GM12865 (cell line): ENCODE data around the gene TBC1D22A.
"Not testable (repeated sequence)": the region's sequence is repeated elsewhere in the genome, so short reads cannot be mapped to it uniquely, and the experiment has no call there.

Experiments
- DNase-seq: peaks from one replicate; pipeline ENCODE4 v3.0.0; 2010; ENCODE audit warnings: low read depth
- H3K4me3 ChIP-seq: 2 replicates; pipeline ENCODE4 v1.5.1; 2011; ENCODE audit warnings: mild to moderate bottlenecking, low read depth, low read length, control low read depth
- TF ChIP-seq, protein P1 (sequence below): IDR thresholded peaks from 2 replicates; pipeline ENCODE4 v1.5.1; 2011; ENCODE audit warnings: low read length, control low read depth, low read depth, inconsistent platforms; ENCODE audit not compliant: insufficient read depth; ENCODE audit errors: missing control alignments

Gene TBC1D22A

GRCh38 chr22:46813816-46814597, 51.6 kb downstream of the TBC1D22A start:
- H3K4me3 ChIP-seq = no peak overlapping the region
- no peak for DNase-seq
- TF ChIP-seq, protein P1, sequence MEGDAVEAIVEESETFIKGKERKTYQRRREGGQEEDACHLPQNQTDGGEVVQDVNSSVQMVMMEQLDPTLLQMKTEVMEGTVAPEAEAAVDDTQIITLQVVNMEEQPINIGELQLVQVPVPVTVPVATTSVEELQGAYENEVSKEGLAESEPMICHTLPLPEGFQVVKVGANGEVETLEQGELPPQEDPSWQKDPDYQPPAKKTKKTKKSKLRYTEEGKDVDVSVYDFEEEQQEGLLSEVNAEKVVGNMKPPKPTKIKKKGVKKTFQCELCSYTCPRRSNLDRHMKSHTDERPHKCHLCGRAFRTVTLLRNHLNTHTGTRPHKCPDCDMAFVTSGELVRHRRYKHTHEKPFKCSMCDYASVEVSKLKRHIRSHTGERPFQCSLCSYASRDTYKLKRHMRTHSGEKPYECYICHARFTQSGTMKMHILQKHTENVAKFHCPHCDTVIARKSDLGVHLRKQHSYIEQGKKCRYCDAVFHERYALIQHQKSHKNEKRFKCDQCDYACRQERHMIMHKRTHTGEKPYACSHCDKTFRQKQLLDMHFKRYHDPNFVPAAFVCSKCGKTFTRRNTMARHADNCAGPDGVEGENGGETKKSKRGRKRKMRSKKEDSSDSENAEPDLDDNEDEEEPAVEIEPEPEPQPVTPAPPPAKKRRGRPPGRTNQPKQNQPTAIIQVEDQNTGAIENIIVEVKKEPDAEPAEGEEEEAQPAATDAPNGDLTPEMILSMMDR = no peak

- no peak for DNase-seq
- TF ChIP-seq, protein P1 = no peak
Measured at GRCh38 chr22:46815132-46815531, 52.7 kb downstream of the TBC1D22A start.

GRCh38 chr22:46815559-46815895, 53.1 kb downstream of the TBC1D22A start:
- no peak overlapping the region for H3K4me3 ChIP-seq
- DNase-seq = no peak
- TF ChIP-seq, protein P1 = no peak

More at GRCh38 chr22:46815132-46815531, 52.7 kb downstream of the TBC1D22A start:
- no peak overlapping the region for H3K4me3 ChIP-seq

GRCh38 chr22:46815896-46816731, 53.7 kb downstream of the TBC1D22A start:
- H3K4me3 ChIP-seq = no peak overlapping the region
- TF ChIP-seq, protein P1 = no peak
- DNase-seq = no peak

DNA sequence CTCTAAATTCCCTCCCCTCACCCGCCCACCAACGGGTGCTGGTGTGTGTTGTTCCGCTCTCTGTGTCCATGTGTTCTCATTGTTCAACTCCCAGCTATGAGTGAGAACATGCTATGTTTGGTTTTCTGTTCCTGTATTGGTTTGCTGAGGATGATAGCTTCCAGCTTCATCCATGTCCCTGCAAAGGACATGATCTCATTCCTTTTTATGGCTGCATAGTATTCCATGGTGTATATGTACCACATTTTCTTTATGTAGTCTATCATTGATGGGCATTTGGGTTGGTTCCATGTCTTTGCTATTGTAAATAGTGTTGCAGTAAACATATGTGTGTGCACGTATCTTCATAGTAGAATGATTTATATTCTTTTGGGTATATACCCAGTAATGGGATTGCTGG, 54.9 kb downstream of the TBC1D22A start:
- H3K4me3 ChIP-seq, DNase-seq: not testable (repeated sequence)

DNA sequence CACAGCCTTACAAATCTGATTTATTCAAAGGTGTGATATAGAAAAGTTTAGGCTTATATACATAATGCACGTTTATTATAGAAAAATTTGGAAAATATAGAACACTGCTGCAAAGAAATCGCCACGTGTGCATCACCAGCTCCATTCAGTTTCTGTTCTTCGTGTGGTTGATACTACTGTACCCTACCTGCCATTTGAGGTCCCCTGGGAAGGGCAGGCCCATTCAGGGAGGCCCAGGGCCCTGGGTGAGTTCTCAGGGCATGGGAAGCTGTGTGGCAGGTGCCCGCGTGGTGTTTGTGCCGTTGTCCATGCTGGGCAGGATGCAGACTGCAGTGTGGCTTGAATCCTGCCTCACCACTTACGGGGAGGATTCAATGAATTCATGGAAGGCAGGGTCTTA, 60.8 kb downstream of the TBC1D22A start:
- TF ChIP-seq, protein P1 = no peak
- H3K4me3 ChIP-seq = no peak overlapping the region
- DNase-seq = no peak

DNA sequence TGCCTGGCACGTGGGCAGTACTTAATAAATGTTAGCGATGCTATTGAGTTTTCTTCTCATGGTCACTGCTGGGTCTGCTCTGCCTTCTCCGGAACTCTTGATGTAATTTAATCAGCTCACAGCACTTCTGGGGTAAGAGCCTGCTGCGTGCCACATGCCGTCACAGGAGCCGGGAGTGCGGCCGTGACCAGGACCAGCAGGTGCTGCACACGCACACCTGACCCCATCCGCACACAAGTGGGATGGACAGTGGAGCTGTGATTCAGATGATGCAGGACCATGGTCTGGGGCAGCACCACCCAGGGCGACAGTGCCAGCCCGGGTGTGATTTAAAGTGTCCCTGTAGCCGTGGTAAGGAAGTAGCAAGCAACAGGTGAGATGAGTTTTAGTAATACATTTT, 61.2 kb downstream of the TBC1D22A start:
- H3K4me3 ChIP-seq = no peak overlapping the region
- no peak for DNase-seq
- TF ChIP-seq, protein P1 = no peak
